GM12891 (cell line): Measurements from ENCODE around the gene NCOR1.
"Not testable (repeated sequence)": the region's sequence is repeated elsewhere in the genome, so short reads cannot be mapped to it uniquely, and the experiment has no call there.

ENCODE experiments used
- DNase-seq: peaks from one replicate; pipeline ENCODE4 v3.0.0; 2011; ENCODE audit warnings: low spot score; ENCODE audit not compliant: insufficient read length
- FAIRE-seq: peaks from 2 replicates; lab custom pipeline; 2011; peaks lifted over from hg19 to GRCh38; lab: Jason Lieb, UNC
- PAX5 ChIP-seq: IDR thresholded peaks from 2 replicates; pipeline ENCODE4 v1.6.1; 2011; ENCODE audit warnings: low read length, moderate library complexity, mild to moderate bottlenecking; ENCODE audit not compliant: insufficient read depth, severe bottlenecking
- POLR2A ChIP-seq: IDR thresholded peaks from 2 replicates; pipeline ENCODE4 v1.6.1; 2011; ENCODE audit warnings: low read depth, low read length, control low read depth
- POLR2AphosphoS5 ChIP-seq: IDR thresholded peaks from 2 replicates; pipeline ENCODE4 v1.6.1; 2011; ENCODE audit warnings: low read depth, low read length, control low read depth
- POU2F2 ChIP-seq: IDR thresholded peaks from 2 replicates; pipeline ENCODE4 v1.6.1; 2011; ENCODE audit warnings: low read depth, mild to moderate bottlenecking, control low read depth, low read length, moderate library complexity
- SPI1 ChIP-seq: IDR thresholded peaks from 2 replicates; pipeline ENCODE4 v1.6.1; 2011; ENCODE audit warnings: low read depth, low read length, control low read depth
- TAF1 ChIP-seq: IDR thresholded peaks from 2 replicates; pipeline ENCODE4 v1.6.1; 2011; ENCODE audit warnings: low read depth, low read length, control low read depth

NCOR1 gene

GRCh38 chr17:16215965-16216316 lies 607 bp upstream of the NCOR1 start:
- TF ChIP-seq PAX5 (no peak), POU2F2 (no peak), TAF1 (no peak), POLR2A (no peak), POLR2AphosphoS5 (no peak), SPI1 (no peak)
- FAIRE-seq, result no peak
- DNase-seq, result peak; percentile 23

- no peak for FAIRE-seq
- DNase-seq, result peak; percentile 29
- TF ChIP-seq PAX5 (no peak), POU2F2 (no peak), TAF1 (no peak), SPI1 (no peak), POLR2A (no peak), POLR2AphosphoS5 (no peak)
Observed at GRCh38 chr17:16215002-16215272, 397 bp downstream of the NCOR1 start.

GRCh38 chr17:16214190-16215001 lies 938 bp downstream of the NCOR1 start:
- peak; percentile 60 for FAIRE-seq
- TF ChIP-seq PAX5, result no peak
- TF ChIP-seq TAF1, result peak; percentile 38; the same call in 1 of the 2 replicates
- TF ChIP-seq POLR2A, result no peak
- TF ChIP-seq POU2F2, result no peak
- TF ChIP-seq SPI1, result no peak
- DNase-seq, result no peak

GRCh38 chr17:16212793-16213192 lies 2.5 kb downstream of the NCOR1 start:
- no peak for TF ChIP-seq TAF1
- no peak for TF ChIP-seq SPI1
- no peak for TF ChIP-seq POLR2A
- no peak for TF ChIP-seq POU2F2
- no peak for TF ChIP-seq PAX5
- TF ChIP-seq POLR2AphosphoS5, result no peak
- DNase-seq (no peak), FAIRE-seq (no peak)

- FAIRE-seq (no peak), DNase-seq (no peak)
- no peak for TF ChIP-seq POU2F2
- no peak for TF ChIP-seq POLR2A
- no peak for TF ChIP-seq POLR2AphosphoS5
- no peak for TF ChIP-seq SPI1
- no peak for TF ChIP-seq TAF1
- no peak for TF ChIP-seq PAX5
Observed at GRCh38 chr17:16211590-16211989, 3.7 kb downstream of the NCOR1 start.

- not testable (repeated sequence) for FAIRE-seq, DNase-seq
Observed at GRCh38 chr17:16204763-16205162, 10.6 kb downstream of the NCOR1 start.

GRCh38 chr17:16202554-16203500 lies 12.5 kb downstream of the NCOR1 start:
- FAIRE-seq, DNase-seq: not testable (repeated sequence)

GRCh38 chr17:16201693-16202131 lies 13.6 kb downstream of the NCOR1 start:
- DNase-seq, FAIRE-seq: not testable (repeated sequence)

GRCh38 chr17:16199093-16199492 lies 16.2 kb downstream of the NCOR1 start:
- FAIRE-seq, result no peak
- TF ChIP-seq POLR2AphosphoS5 (no peak), PAX5 (no peak), POU2F2 (no peak), POLR2A (no peak), TAF1 (no peak), SPI1 (no peak)
- DNase-seq, result no peak

- no peak for TF ChIP-seq POU2F2
- TF ChIP-seq PAX5, result no peak
- no peak for TF ChIP-seq POLR2AphosphoS5
- TF ChIP-seq TAF1, result no peak
- no peak for TF ChIP-seq SPI1
- TF ChIP-seq POLR2A, result no peak
- FAIRE-seq, result no peak
- DNase-seq, result no peak
Observed at GRCh38 chr17:16197276-16197675, 18.1 kb downstream of the NCOR1 start.

GRCh38 chr17:16194307-16194835 lies 21.0 kb downstream of the NCOR1 start:
- FAIRE-seq, DNase-seq: not testable (repeated sequence)
